A549 (cell line): ENCODE results near the gene ANKRD29. TPM values are rescaled to one million over a fixed set of nuclear protein-coding genes. Genes with fewer than 3 reads are reported as not detected.

Source experiments
- ATAC-seq, 2 experiments: fragments of 200-7000 bp in 1 of 2; fragments of >200 bp in 1 of 2; cut with Nextera tagmentation in 1 of 2; cut with Tn5 transposase in 1 of 2; 3 replicates each; pipeline versions ENCODE4 v1.8.0 to v1.9.1; 2018 to 2020; ENCODE audit warnings: mild to moderate bottlenecking in 1 of 2, moderate library complexity in 1 of 2
- CTCF ChIA-PET: fragments of 300-600 bp; sonication (Branson Sonifier 250); formaldehyde crosslinking; extraction: SDS; loops from one replicate; lab custom pipeline; 2021; ENCODE audit warnings: antibody characterized with exemption, inconsistent platforms; lab: Yijun Ruan, JAX
- POLR2A ChIA-PET: fragments of 350-600 bp; formaldehyde crosslinking; extraction: SDS; loops from one replicate; lab custom pipeline; 2021; ENCODE audit warnings: antibody characterized with exemption, inconsistent platforms; lab: Yijun Ruan, JAX
- DNase-seq, 2 experiments: peaks; one replicate each; pipeline versions ENCODE4 v3.0.0 to v3.0.0-alpha.2; 2011 to 2016; ENCODE audit warnings: low read depth in 1 of 2, low spot score in 1 of 2
- FAIRE-seq: peaks from 2 replicates; lab custom pipeline; 2011; peaks lifted over from hg19 to GRCh38; lab: Jason Lieb, UNC
- H3K27ac ChIP-seq, 2 experiments: fragments of >200 bp; sonication (Bioruptor Twin); formaldehyde crosslinking; 3 replicates each; pipeline ENCODE4 v1.5.1; 2016 to 2017
- H3K4me1 ChIP-seq: fragments of >200 bp; sonication (Bioruptor Twin); formaldehyde crosslinking; 3 replicates; pipeline ENCODE4 v1.6.1; 2016
- H3K4me2 ChIP-seq: fragments of >200 bp; sonication (Bioruptor Twin); formaldehyde crosslinking; 3 replicates; pipeline ENCODE4 v1.6.1; 2016
- H3K4me3 ChIP-seq: fragments of >200 bp; sonication (Bioruptor Twin); formaldehyde crosslinking; 3 replicates; pipeline ENCODE4 v1.5.1; 2016
- H3K9me3 ChIP-seq: fragments of >200 bp; sonication (Bioruptor Twin); formaldehyde crosslinking; 3 replicates; pipeline ENCODE4 v1.6.1; 2016
- BHLHE40 ChIP-seq: IDR thresholded peaks from 2 replicates; pipeline ENCODE4 v1.6.1; 2012; ENCODE audit warnings: low read depth, low read length, inconsistent platforms
- CBX8 ChIP-seq: fragments of 200-600 bp; sonication (generic); IDR thresholded peaks from 2 replicates; pipeline ENCODE4 v1.6.1; 2016
- CHD2 ChIP-seq: fragments of 150-350 bp; IDR thresholded peaks from 2 replicates; pipeline ENCODE4 v1.6.1; 2014; ENCODE audit warnings: low read length; ENCODE audit not compliant: partially characterized antibody
- CHD4 ChIP-seq: fragments of 200-600 bp; sonication (generic); IDR thresholded peaks from 2 replicates; pipeline ENCODE4 v1.6.1; 2016; ENCODE audit warnings: antibody characterized with exemption, mild to moderate bottlenecking, borderline replicate concordance
- ESRRA ChIP-seq: fragments of 150-350 bp; IDR thresholded peaks from 2 replicates; pipeline ENCODE4 v1.6.1; 2014; ENCODE audit warnings: mild to moderate bottlenecking, low read length, borderline replicate concordance
- FOXS1 ChIP-seq: fragments of 250-450 bp; sonication (Bioruptor Pico); IDR thresholded peaks from 2 replicates; pipeline ENCODE4 v1.5.0; 2020; ENCODE audit warnings: mild to moderate bottlenecking, moderate library complexity
- GATA3 ChIP-seq: IDR thresholded peaks from 2 replicates; pipeline ENCODE4 v1.6.1; 2012; ENCODE audit warnings: borderline replicate concordance
- HDAC2 ChIP-seq: fragments of 200-600 bp; sonication (generic); IDR thresholded peaks from 2 replicates; pipeline ENCODE4 v1.6.1; 2016
- HEYL ChIP-seq: fragments of 250-450 bp; sonication (Bioruptor Pico); IDR thresholded peaks from 2 replicates; pipeline ENCODE4 v1.8.0; 2021; ENCODE audit warnings: mild to moderate bottlenecking, moderate library complexity
- HOXA7 ChIP-seq: fragments of 250-450 bp; sonication (Bioruptor Pico); IDR thresholded peaks from 2 replicates; pipeline ENCODE4 v1.5.0; 2020; ENCODE audit warnings: mild to moderate bottlenecking, moderate library complexity
- HOXB13 ChIP-seq: fragments of 250-450 bp; sonication (Bioruptor Pico); IDR thresholded peaks from 2 replicates; pipeline ENCODE4 v1.5.0; 2020; ENCODE audit warnings: low read depth, mild to moderate bottlenecking, moderate library complexity
- JUNB ChIP-seq: fragments of >200 bp; sonication (Bioruptor Twin); formaldehyde crosslinking; IDR thresholded peaks from 2 replicates; pipeline ENCODE4 v1.6.1; 2016
- MAFK ChIP-seq: fragments of 450-650 bp; IDR thresholded peaks from 2 replicates; pipeline ENCODE4 v1.6.1; 2014; ENCODE audit not compliant: partially characterized antibody
- MYC ChIP-seq: IDR thresholded peaks from 2 replicates; pipeline ENCODE4 v1.6.1; 2012; ENCODE audit warnings: mild to moderate bottlenecking, inconsistent platforms, low read length, improper control_type of control experiment, borderline replicate concordance
- NFE2L2 ChIP-seq: fragments of 150-350 bp; conservative IDR thresholded peaks from 2 replicates; pipeline ENCODE4 v1.6.1; 2014; ENCODE audit warnings: low read length
- NPAS2 ChIP-seq: fragments of 250-450 bp; sonication (Bioruptor Pico); IDR thresholded peaks from 2 replicates; pipeline ENCODE4 v1.8.0; 2022; ENCODE audit warnings: mild to moderate bottlenecking, moderate library complexity, borderline replicate concordance
- NR3C1 ChIP-seq: fragments of >200 bp; sonication (Bioruptor Twin); formaldehyde crosslinking; IDR thresholded peaks from 3 replicates; pipeline ENCODE4 v1.6.1; 2017
- RCOR1 ChIP-seq: fragments of 150-350 bp; IDR thresholded peaks from 2 replicates; pipeline ENCODE4 v1.6.1; 2014; ENCODE audit warnings: antibody characterized with exemption, low read length, low read depth
- RFX5 ChIP-seq: fragments of 450-650 bp; IDR thresholded peaks from 2 replicates; pipeline ENCODE4 v1.7.1; 2014; ENCODE audit warnings: antibody characterized with exemption, mild to moderate bottlenecking, moderate library complexity
- RNF2 ChIP-seq: fragments of 200-600 bp; sonication (generic); IDR thresholded peaks from 2 replicates; pipeline ENCODE4 v1.6.1; 2016; ENCODE audit warnings: low read depth, mild to moderate bottlenecking, antibody characterized with exemption, moderate library complexity, borderline replicate concordance
- SMC3 ChIP-seq: fragments of >200 bp; sonication (Bioruptor Twin); formaldehyde crosslinking; IDR thresholded peaks from 3 replicates; pipeline ENCODE4 v1.6.1; 2018; ENCODE audit warnings: inconsistent platforms
- TFCP2L1 ChIP-seq: fragments of 250-450 bp; sonication (Bioruptor Pico); IDR thresholded peaks from 2 replicates; pipeline ENCODE4 v1.5.0; 2021; ENCODE audit warnings: mild to moderate bottlenecking
- ZNF302 ChIP-seq: fragments of 250-450 bp; sonication (Bioruptor Pico); IDR thresholded peaks from 2 replicates; pipeline ENCODE4 v1.9.0; 2021; ENCODE audit warnings: inconsistent platforms, mild to moderate bottlenecking, moderate library complexity
- ZSCAN20 ChIP-seq: fragments of 250-450 bp; sonication (Bioruptor Pico); IDR thresholded peaks from 2 replicates; pipeline ENCODE4 v1.8.0; 2022; ENCODE audit warnings: mild to moderate bottlenecking, moderate library complexity
- WGBS: methylation state at CpG from one replicate; pipeline ENCODE4 v1.1.6; 2017; ENCODE audit errors: missing lambda C conversion rate; 5-methylcytosine and 5-hydroxymethylcytosine counted together
- polyA plus RNA-seq, 4 experiments: library from polyadenylated mRNA; depleted of rRNA in 3 of 4; stranded (reverse); fragments of >200 nt; fragmentation: RNase III in 1 of 4; extraction: RNeasy Plus Mini Kit Qiagen cat#74134 plus additional on column Dnase treatment in 1 of 4; gene quantifications; 2 replicates in 3 of 4; 3 replicates in 1 of 4; pipeline ENCODE4 v1.2.3, GENCODE V29; 2011 to 2017
- TF ChIP-seq, protein P1 (sequence below): fragments of 200-600 bp; sonication (generic); IDR thresholded peaks from 2 replicates; pipeline ENCODE4 v1.6.1; 2016; ENCODE audit warnings: antibody characterized with exemption, mild to moderate bottlenecking, moderate library complexity
- TF ChIP-seq, protein P2 (sequence below): IDR thresholded peaks from 2 replicates; pipeline ENCODE4 v1.6.1; 2012
- TF ChIP-seq, protein P3 (sequence below): IDR thresholded peaks from 2 replicates; pipeline ENCODE4 v1.6.1; 2012; ENCODE audit warnings: low read depth, borderline replicate concordance
- TF ChIP-seq, protein P4 (sequence below): fragments of >200 bp; sonication (Bioruptor Twin); formaldehyde crosslinking; IDR thresholded peaks from 3 replicates; pipeline ENCODE4 v1.5.1; 2016
- TF ChIP-seq, protein P5 (sequence below): fragments of >200 bp; sonication (Bioruptor Twin); formaldehyde crosslinking; IDR thresholded peaks from 2 replicates; pipeline ENCODE4 v1.6.1; 2016
- TF ChIP-seq, protein P6 (sequence below): fragments of 450-650 bp; IDR thresholded peaks from 2 replicates; pipeline ENCODE4 v1.6.1; 2014; ENCODE audit warnings: antibody characterized with exemption

The ANKRD29 gene
- polyA plus RNA-seq, 2 of the 4 experiments (the other 2 are of a cell fraction), result 12.4 to 25.4 TPM

DNA sequence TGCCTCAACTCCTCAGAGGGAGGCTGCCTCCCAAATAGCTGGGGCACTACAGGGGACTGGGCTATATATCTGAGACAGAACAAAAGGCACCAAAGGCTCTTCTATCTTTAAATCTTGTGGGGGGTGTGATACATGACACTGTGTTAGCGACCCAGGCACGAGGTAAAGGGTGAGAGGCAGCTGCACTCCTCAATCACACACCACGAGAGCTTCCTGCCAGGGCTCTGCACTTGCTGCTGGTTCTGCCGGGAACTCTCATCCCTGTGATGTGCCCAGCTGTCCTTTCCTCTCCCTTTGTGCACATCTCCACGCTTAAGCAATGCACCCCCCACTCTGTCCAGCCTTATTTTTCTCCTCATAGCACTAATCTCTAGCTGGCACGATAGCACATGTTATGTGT is 108.8 kb downstream of the ANKRD29 start (continued):
- TF ChIP-seq, protein P1, sequence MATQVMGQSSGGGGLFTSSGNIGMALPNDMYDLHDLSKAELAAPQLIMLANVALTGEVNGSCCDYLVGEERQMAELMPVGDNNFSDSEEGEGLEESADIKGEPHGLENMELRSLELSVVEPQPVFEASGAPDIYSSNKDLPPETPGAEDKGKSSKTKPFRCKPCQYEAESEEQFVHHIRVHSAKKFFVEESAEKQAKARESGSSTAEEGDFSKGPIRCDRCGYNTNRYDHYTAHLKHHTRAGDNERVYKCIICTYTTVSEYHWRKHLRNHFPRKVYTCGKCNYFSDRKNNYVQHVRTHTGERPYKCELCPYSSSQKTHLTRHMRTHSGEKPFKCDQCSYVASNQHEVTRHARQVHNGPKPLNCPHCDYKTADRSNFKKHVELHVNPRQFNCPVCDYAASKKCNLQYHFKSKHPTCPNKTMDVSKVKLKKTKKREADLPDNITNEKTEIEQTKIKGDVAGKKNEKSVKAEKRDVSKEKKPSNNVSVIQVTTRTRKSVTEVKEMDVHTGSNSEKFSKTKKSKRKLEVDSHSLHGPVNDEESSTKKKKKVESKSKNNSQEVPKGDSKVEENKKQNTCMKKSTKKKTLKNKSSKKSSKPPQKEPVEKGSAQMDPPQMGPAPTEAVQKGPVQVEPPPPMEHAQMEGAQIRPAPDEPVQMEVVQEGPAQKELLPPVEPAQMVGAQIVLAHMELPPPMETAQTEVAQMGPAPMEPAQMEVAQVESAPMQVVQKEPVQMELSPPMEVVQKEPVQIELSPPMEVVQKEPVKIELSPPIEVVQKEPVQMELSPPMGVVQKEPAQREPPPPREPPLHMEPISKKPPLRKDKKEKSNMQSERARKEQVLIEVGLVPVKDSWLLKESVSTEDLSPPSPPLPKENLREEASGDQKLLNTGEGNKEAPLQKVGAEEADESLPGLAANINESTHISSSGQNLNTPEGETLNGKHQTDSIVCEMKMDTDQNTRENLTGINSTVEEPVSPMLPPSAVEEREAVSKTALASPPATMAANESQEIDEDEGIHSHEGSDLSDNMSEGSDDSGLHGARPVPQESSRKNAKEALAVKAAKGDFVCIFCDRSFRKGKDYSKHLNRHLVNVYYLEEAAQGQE, result no peak
- TF ChIP-seq ZNF302 (CRISPR knock-in tag), result no peak
- TF ChIP-seq ZSCAN20 (CRISPR knock-in tag), result no peak
- TF ChIP-seq MAFK, result no peak
- TF ChIP-seq, protein P2, sequence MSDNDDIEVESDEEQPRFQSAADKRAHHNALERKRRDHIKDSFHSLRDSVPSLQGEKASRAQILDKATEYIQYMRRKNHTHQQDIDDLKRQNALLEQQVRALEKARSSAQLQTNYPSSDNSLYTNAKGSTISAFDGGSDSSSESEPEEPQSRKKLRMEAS, result no peak
- no peak for TF ChIP-seq JUNB
- no peak for TF ChIP-seq NFE2L2
- no peak for TF ChIP-seq CBX8
- no peak for TF ChIP-seq HOXB13 (CRISPR knock-in tag)
- TF ChIP-seq, all 56 proteins: peak for 0

DNA sequence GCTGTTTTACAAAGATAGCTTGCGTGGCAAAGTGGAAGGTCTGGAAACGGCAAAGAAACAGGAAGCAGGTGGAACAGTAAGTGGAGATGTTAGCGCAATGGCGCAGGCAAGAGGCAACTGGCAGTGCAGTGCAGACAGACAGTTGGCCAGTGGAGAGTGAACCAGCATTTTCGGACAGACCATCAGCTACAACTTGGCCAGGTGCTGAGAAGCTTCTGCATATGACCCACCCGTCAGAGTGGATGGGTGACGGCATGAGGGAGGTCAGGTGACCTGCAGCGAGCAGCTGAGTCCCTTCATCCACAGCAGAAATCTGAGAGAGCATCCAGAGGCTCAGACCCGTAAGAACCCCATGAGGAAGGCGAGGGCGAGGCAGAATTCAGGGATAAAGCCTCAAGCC is 110.2 kb downstream of the ANKRD29 start:
- no peak for DNase-seq
- Histone ChIP-seq H3K9me3 (no peaks in the 10 kb centered on the region), H3K4me2 (no peak overlapping the region), H3K27ac (no peak overlapping the region), H3K4me1 (peaks cover 15% of the 10 kb centered on the region), H3K4me3 (no peak overlapping the region)
- CTCF ChIA-PET, result interaction anchor here (1.2 kb wide), 1 partner anchor 151 kb away, joined by 3 read pairs; no protein-coding TSS in a partner anchor
- WGBS, result 86% methylated on average over 9 of the region's 11 CpGs
- no peak for TF ChIP-seq TFCP2L1 (CRISPR knock-in tag)
- TF ChIP-seq BHLHE40, result no peak
- TF ChIP-seq, protein P3, sequence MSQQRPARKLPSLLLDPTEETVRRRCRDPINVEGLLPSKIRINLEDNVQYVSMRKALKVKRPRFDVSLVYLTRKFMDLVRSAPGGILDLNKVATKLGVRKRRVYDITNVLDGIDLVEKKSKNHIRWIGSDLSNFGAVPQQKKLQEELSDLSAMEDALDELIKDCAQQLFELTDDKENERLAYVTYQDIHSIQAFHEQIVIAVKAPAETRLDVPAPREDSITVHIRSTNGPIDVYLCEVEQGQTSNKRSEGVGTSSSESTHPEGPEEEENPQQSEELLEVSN, result no peak
- no peak for TF ChIP-seq JUNB
- no peak for TF ChIP-seq CHD2
- no peak for TF ChIP-seq ESRRA
- TF ChIP-seq HDAC2, result no peak
- TF ChIP-seq NR3C1, result no peak
- TF ChIP-seq MYC, result no peak
- TF ChIP-seq, all 56 proteins: peak for 0
- FAIRE-seq, result no peak
- POLR2A ChIA-PET, result no interaction called here
- no peak for ATAC-seq

DNA sequence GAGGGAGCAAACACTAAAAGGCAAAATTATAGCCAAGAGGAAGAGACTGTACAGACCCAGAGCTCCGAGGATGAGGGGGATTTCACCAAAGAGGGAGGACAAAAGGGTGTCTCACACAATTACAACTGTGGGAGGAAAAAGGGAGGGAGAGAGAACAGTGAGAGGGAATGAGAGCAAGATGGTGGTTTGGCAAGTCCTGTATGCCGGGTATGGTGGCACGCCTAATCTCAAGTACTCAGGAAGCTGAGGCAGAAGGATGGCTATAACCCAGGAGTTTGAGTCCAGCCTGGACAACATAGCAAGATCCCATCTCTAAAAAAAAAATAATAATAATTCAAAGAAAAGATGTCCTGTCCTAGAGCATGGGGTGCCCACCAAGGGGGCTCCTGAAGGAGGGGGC is 110.7 kb downstream of the ANKRD29 start:
- ATAC-seq, result no peak
- CTCF ChIA-PET, result interaction anchor here (1.2 kb wide), 1 partner anchor 151 kb away, joined by 3 read pairs; no protein-coding TSS in a partner anchor
- DNase-seq, result no peak
- H3K9me3 ChIP-seq, result no peaks in the 10 kb centered on the region
- H3K27ac ChIP-seq, result no peak overlapping the region
- WGBS, result 94% methylated on average over 3 of the region's 3 CpGs
- no peak overlapping the region for H3K4me3 ChIP-seq
- H3K4me1 ChIP-seq, result peaks cover 20% of the 10 kb centered on the region
- POLR2A ChIA-PET, result no interaction called here
- FAIRE-seq, result no peak
- H3K4me2 ChIP-seq, result no peak overlapping the region
- no peak for TF ChIP-seq NR3C1
- no peak for TF ChIP-seq HOXA7 (CRISPR knock-in tag)
- TF ChIP-seq MYC, result no peak
- TF ChIP-seq CHD4, result no peak
- TF ChIP-seq RNF2, result no peak
- TF ChIP-seq HEYL, result no peak
- TF ChIP-seq HDAC2, result no peak
- TF ChIP-seq RCOR1, result no peak
- no peak for TF ChIP-seq NPAS2 (CRISPR knock-in tag)
- TF ChIP-seq NFE2L2, result no peak
- TF ChIP-seq FOXS1, result no peak
- TF ChIP-seq, protein P4, sequence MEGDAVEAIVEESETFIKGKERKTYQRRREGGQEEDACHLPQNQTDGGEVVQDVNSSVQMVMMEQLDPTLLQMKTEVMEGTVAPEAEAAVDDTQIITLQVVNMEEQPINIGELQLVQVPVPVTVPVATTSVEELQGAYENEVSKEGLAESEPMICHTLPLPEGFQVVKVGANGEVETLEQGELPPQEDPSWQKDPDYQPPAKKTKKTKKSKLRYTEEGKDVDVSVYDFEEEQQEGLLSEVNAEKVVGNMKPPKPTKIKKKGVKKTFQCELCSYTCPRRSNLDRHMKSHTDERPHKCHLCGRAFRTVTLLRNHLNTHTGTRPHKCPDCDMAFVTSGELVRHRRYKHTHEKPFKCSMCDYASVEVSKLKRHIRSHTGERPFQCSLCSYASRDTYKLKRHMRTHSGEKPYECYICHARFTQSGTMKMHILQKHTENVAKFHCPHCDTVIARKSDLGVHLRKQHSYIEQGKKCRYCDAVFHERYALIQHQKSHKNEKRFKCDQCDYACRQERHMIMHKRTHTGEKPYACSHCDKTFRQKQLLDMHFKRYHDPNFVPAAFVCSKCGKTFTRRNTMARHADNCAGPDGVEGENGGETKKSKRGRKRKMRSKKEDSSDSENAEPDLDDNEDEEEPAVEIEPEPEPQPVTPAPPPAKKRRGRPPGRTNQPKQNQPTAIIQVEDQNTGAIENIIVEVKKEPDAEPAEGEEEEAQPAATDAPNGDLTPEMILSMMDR, result no peak
- TF ChIP-seq, protein P5, sequence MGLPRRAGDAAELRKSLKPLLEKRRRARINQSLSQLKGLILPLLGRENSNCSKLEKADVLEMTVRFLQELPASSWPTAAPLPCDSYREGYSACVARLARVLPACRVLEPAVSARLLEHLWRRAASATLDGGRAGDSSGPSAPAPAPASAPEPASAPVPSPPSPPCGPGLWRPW, result no peak
- TF ChIP-seq, protein P6, sequence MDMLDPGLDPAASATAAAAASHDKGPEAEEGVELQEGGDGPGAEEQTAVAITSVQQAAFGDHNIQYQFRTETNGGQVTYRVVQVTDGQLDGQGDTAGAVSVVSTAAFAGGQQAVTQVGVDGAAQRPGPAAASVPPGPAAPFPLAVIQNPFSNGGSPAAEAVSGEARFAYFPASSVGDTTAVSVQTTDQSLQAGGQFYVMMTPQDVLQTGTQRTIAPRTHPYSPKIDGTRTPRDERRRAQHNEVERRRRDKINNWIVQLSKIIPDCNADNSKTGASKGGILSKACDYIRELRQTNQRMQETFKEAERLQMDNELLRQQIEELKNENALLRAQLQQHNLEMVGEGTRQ, result no peak
- no peak for TF ChIP-seq RFX5
- TF ChIP-seq GATA3, result no peak
- TF ChIP-seq SMC3, result no peak
